ENCODE results near the gene INSIG1.

INSIG1 gene

DNA sequence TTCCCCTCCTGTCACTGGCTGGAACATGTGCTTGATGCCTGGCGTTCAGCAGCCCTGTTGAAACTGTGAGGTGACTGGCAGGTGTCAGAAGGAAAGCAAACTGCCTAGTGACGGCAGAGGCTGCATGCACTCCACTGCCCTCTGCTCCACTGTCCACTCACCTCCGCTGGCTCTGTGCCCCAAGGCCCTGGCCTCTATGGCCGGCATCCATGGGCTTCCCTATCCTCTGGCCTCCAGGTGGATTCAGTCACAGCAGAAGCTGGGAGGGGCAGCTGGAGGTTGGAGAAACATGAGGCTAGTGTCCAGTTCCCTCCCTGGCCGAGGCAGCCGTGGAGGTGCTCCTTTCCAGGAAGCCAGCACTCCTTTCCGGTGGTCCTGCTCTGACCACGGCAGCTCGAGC lies 31.2 kb upstream of the INSIG1 start:
- DNase-seq (ENCODE audit: low spot score) = no peak

DNA sequence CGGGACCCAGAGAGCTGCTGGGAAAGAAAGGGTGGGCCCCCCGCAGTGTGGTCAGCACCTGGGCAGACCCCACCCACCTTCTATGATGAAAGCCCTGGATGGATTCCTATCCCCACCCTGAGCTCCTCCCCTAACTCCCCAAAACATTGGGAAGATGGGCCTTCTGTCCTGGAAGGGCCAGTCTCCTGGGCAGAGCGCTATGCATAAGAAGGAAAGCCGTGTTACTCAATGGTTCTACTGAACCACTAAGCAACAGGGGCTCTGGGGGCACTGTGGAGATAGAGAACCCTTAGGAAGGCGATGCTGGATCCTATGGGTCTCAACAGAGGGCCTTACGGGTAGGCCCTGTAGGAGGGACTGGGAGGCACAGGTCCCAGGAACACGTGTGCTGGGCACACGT lies 30.7 kb upstream of the INSIG1 start:
- DNase-seq (ENCODE audit: low spot score) = no peak

DNA sequence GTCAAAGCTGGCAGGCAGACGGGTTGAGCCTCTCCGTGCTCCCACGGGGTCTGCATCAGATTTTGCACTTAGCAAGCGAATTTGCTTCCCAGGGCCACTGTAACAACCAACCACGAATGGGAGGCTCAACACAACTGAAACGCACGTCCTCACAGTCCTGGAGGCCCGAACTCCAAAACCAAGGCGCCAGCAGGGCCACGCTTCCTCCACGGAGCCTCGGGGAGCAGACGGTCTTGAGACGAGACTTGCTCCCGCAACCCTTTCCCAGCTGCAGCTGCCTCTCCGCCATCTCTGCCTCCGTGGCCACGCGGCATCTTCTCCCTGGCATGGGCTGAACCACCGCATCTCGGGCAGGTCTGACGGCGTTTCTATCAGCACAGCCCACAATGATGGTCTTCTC lies 30.2 kb upstream of the INSIG1 start:
- DNase-seq (ENCODE audit: low spot score) = no peak

DNA sequence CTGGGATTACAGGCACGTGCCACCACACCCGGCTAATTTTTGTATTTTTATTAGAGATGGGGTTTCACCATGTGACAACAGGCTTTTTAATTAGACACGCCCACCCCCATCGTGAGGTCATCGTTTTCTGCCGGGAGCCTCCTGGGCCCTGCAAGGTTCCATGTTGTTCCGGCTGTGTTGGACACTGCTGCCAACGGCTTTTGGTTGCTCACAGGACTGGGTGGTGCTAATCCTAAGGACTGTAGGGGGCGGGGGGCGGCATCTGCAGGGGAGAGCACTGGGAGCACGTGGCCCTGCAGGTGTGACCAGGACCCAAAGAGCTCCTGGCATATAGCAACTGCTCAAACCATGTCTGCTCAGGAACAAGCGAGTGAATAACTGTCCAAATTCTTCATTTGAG lies 29.5 kb upstream of the INSIG1 start:
- no peak for DNase-seq (ENCODE audit: low spot score)

DNA sequence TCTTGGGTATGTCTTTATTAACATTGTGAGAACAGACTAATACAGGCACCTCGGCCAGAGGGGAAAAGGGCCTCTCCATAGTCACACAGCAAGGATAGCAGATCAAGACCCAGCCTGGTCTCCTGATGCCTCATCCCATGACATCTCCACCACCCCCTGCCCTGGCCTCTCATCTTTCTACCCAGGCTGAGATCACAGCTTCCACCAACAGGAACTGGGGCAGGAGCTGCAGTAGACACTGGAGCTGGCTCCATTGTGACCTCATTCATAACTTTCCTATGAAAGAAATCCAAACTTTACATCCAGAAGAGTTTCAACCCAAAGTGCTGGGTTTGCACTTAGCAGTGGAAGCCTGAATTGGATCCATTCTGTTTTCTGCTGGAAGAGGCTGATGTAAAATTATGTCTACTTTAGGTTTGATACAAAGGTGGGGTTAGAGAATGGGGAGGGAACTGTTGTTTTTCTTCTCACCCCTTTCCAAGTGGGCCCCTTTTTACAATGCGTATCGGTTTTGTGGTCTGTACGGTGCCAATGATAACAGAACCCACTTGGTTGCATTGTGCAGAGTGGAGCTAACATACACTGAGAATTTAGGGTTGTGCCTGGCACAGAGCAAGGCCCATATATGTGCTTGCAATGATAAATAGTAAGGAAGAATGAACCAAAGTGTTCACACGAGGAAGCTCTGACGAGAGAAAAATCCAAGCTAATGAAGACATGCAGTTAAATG lies 28.6 kb upstream of the INSIG1 start:
- no peak for DNase-seq (ENCODE audit: low spot score)

DNA sequence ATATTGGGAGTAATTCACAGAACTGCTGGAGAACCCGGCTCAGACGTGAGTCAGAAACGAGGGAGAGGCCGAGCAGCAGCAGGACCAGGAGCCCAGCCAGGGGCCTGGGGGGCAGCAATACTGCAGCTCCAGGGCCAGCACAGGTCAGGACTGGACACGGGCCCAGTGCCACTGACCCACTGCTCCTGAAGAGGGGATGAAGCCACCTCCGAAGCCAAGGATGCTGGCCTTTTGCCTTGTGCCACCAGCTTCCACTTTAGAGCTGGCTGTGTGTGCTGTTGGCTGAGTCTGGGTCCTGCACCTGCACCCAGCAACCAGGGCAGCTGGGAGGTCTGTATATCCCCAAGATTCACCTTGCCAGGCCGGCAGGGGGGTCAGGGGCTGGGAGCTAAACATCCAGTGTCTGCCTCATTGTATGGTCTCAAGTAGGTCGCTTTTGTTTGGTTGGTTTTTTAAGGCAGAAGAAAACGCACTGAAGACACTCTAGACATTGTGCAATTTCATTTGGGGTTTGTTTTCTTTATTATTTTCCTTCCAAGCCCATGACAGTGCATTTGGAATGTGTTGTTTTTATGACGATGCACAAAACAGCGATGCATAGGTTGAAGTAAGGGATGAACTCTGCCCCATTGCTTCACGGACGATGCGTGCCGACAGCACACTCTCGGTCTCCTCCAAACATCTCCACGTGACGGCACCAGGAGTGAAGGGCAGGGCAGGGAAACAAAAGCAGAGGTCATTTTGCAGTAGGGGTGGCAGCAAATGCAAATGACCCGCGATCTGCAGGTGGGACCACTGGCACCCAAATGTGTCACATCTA lies 27.7 kb upstream of the INSIG1 start:
- DNase-seq (ENCODE audit: low spot score) = no peak

DNA sequence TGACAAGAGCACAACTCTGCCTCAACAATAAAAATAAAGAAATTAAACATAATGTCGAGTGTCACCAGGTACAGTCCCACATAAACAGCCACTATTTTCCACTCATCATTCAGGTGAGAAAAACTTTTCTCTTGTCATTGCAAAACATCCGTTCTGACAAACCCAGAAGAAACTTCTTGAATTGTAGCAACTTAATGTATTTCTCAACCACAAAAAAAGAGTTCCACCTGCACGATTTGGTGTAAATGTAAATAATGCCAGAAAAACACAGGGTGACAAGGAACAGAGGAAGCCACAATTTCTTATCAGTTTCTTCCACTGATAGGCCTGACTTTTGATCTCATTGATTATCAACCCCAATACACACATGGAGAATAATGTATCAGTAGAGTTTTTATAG lies 26.8 kb upstream of the INSIG1 start:
- DNase-seq (ENCODE audit: low spot score) = no peak

DNA sequence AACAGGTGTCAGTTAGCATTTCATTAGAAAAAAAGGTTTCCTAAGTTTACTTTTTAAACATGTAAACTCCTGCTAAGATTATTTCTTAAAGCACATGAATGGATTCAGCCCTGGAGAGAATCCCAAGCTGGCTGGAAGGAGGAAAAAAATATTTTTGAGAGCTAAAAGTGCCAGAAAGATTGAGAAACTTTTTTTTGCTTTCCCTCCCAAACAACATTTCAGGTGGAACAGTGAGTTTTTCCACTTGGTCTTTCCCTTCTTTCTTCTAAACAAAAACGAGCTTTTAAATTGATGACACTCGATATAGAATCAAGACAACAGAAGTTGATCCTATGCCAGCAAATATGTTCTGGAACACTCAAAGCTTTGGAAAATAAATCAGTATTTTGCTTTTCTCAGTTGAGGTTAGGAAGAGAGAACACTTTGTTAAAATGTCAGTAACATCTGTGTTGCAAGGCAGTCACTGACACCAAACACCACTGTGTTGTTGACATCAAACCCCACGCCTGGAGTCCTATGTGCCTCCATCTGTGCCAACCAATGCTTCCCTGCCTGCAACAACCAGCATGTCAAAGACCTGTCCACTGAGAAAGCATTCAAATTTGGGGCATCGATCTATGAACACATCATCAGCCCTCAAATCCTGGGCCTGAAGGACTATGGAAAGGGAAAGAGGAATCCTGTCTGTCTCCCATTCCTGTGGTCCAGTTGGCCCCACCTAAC lies 22.9 kb upstream of the INSIG1 start:
- no peak for DNase-seq (ENCODE audit: low spot score)

DNA sequence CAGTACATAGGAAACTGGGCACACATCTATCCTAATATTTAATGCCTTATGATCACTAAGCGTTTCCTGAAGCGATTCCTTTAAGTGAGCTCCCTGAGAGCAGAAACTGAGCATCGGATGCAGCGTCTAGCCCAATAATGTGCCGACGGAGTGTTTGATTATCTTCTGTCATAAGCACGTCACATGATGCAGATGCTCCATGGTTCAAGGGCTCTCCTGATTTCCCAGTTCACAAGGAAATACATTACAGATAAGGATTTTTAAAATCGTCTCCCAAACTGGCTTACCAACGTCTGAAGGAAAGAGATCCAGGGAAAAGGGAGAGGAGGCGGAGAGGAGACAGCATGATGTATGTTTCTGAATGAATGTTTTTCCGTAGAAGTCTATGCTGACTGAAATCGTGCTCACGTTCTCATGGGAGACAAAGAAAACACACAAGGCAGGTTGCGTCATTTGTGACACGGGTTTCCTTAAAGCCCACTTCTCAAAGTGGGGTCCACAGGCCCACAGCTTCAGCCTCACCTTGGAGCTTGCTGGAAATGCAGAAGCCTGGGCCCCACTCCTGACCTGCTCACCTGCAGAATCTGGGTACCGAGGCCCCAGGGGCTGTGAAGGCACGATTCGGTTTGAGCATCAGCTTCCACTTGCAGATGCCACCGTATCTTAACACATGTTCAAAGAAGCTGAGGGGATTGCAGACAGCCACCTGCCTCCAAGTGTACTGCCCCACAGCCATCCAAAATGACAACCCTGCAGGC lies 21.5 kb upstream of the INSIG1 start:
- DNase-seq (ENCODE audit: low spot score) = no peak

DNA sequence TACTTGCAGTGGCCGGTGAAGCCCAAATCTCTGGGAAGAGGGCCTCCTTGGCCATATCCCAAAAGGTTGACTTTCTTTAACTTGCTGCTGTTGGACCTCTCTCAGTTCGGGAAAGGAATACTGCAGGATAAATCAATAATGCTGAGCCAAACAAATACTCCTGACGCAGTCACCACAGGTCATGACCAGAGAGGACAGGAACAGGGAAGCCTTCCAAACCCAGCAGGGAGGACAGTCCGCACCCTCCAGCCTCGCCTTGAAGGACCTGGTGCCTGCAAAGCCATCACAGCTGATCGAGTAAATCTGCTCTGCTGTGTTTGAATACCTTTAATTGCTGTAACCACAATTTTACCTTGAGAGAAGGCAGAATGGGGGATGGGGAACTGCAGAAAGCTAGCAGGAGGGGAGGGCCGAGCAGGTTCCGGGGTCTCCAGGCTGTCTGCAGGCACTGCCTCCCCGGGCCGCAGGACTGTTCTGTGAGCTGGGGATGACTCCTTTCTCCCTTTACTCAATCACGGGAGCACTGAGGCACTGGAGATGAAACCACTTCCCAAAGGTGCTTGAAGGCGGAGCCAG lies 20.8 kb upstream of the INSIG1 start:
- no peak for DNase-seq (ENCODE audit: low spot score)

DNA sequence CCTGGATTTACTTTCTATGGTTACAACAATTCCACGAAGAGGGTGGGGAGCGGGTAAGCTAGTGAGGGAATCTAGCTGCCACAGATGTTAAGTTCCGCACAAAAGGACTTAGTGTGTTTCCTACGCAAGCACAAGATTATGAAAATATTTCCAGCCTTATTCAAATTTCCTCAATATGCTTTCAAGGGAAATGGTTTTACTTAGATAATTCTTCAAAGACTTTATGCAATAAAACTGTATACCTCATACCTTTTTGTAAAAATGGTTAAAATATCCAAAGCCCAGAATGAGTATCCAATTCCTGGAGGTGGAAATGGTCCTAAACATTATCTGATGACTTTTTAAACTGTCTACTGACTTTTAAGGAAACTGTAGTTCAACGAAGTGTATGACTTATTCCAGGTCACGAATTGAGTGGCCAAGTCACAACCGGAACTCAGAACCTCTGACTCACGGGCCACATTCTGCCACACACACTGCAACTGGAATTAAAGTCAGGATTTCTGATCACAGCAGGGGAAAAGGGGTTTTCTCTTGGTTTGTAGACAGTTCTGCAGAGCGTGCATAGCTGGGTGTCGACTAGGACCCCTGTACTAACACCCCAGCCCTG lies 20.2 kb upstream of the INSIG1 start:
- DNase-seq (ENCODE audit: low spot score) = no peak

DNA sequence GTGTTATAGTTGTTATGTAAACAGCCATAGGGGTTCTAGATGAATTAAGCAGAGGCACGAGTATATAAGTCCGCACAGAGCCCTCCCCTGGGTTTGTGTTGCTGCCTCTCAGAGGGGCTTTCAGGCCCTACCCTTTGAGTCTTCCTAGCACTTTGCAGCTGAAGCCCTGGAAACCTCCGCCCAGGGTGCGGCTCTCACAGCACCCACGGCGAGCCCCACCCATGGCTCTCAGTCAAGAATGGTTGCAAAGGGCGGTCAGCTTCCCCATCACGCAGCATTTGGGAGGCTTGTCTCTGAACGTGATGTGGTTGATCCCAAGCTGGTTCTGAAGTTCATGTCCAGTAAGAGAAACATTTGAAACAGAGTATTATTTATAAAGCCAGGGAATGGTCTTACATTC lies 18.8 kb upstream of the INSIG1 start:
- no peak for DNase-seq (ENCODE audit: low spot score)

DNA sequence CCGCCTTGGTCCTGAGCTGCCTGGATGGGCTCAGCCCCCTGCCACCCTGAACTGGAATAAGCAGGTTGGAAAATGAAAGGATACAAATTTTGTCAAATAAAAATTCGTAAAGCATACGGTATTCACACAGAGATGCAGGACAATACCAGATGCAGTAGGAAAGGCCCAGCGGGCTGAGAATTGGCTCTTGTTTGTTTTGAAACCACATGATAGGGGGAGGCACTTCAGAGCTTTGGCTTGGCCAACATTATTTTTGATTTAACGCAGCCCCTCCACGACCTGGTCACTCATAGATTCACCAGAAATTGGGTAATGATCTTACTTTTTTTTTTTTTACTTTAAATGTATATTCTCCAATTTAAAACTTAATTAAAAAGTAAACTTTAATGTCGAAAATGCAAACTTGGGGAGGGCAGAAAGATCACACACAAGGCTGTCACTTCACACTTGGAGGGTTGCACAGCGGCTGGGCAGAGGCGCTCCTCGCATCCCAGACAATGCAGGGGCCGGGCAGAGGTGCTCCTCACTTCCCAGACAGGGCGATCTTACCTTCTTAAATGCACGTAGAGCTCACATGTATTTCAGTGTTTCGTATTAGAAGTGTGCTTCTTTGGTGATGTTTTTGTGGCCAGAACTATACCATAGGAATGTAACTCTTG lies 17.8 kb upstream of the INSIG1 start:
- no peak for DNase-seq (ENCODE audit: low spot score)

DNA sequence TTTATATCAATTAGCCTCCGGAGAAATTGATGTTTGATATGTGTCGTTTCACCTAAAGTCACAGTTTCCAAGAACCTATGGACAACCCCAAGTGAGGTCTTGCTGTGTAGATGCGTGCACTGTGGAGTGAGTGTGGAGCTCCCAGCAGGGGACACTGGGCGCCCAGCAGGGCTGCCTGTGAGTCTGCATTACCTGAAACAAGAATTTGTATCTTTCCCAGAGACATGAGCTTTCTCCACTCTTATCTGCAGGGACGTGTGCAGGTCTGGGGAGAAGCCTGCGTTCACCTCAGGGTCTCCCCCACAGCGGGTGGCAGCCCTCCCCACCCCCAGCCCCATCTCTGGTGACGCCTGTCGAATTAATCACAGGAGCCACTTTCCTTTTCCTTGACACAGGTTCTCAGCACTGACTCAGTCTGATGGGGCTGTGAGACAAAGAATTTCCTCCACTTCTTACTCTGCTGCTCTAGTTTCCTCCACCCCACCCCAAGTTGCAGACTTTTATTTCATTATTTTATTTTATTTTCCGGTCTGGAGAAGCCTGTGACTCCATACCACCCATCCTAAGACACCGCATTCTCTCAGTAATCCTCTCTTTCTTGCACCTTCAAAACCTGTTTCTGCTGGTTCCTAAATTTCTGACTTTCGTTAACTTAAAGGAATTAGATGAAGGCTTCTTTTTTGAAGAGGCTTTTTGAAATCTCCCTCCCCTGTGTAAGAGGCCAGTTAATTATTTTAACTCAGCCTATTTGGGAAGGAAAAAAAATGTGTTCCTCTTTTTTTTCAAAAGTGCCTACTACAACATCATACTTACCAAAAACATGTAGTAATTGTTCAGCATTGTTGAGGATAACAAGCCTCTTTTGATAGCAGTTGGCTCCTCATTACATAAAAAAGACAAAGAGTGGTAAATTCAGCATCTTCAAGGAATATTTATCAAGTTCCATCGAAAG lies 17.0 kb upstream of the INSIG1 start:
- DNase-seq (ENCODE audit: low spot score) = no peak

DNA sequence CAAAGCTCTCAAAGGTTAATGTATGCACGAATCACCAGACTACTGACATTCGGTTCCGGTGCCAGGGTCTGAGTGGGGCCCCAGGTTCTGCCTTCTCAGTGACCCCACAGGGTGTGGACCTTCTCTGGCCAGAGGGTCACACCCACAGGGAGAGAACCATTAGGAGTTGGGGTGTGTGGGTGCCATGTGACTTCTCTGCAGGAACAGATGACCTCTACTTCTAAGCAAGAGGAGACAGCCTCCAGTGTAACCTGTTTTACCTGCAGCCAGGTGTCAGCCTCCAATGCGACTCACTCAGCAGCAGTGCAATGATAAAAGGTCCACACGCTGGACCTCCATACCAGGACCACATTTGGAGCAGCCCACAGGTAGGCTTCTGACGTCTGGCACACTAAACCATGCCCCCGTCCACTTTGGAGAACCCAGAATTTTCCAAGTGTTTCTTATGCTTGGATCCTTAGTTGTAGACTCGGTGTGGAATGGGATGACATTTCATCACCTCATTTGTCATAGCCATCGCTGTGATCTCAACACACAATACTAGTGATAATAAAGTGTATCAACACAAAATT lies 16.2 kb upstream of the INSIG1 start:
- DNase-seq (ENCODE audit: low spot score) = no peak

DNA sequence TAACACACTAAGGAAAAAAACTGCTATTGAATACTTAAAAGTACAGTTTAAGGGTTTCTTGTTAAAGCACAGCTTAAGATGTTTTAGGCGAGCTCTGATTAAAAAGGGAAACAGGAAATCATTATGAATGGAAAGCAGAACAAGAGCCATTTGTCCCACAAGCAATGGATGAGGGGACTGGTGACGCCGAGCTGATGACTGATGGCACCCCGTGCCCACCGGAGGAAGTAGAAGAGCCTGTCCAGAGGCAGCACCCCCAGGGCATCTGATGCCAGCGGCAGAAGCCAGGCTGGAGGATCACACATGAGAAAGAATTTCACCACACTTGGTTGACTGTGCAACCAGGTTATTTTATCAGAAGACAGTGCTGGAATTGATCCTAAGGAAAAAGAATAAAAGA lies 15.0 kb upstream of the INSIG1 start:
- no peak for DNase-seq (ENCODE audit: low spot score)

DNA sequence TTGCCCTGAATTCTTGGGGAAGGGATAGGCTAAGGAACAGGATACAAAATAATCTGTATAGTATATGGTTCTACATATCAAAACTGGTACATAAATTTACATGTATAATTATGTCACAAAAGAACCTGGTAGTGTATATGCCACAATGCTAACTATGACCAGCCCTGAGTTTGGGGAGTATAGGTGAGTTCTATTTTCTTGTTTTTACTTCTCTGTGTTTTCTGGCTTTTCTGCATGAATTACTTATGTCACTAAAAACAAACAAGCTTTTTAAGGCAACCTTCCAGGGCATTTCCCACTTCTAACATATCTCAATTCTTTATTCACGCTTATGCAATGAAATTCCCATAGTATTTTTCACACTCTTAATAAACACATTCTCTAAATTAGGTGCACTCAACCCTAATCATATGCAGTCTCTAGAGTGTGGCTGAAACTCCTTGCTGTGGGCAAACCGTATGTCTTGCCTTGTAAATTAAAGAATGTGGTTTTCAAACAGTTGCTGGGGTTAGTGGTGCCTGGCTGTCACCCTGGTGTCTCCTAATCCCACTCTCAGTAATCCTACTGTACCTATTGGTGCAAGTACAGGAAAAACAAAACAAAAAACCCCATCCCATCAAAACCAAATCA lies 14.0 kb upstream of the INSIG1 start:
- no peak for DNase-seq (ENCODE audit: low spot score)

DNA sequence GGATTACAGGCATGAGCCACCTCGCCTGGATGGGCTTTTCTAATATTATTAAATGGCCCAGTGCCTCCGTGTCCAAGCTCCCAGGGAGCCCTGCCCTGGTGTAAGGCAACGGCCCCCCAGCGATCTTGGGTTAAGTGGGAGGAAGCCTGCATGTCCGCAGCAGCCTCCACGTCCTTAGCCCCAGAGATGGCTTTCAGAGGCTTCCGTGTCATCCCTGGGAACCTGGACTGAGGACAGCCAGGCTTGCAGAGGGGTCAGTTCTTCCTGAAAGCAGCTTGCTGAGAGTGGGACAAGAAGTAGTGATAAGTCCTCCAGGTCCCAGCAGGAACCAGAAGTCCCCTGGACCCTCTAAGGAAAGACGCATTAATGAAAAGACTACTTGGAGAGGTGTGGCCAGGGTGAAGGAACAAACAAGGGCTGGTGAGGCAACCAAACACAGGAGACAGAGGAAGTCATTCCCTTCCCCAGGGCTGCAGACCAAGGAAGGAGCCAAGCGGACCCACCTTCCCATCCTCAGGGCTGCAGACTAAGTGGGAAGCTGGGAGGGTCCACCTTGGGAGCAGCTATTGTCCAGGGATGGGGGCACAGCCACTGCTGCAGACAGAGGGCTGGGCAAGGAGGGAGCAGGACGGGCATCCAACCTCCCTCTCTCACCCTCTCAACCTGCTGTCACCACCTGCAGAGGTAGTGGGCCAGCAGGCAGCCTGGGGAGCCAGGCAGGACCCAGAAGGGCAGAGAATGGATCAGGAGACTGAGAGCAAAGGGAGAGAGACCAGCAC lies 13.0 kb upstream of the INSIG1 start:
- DNase-seq (ENCODE audit: low spot score) = no peak
